ENCODE measurements around the gene POU5F1. TPM values are rescaled to one million over a fixed set of nuclear protein-coding genes. Genes with fewer than 3 reads are reported as not detected.
A peak's percentile ranks its signal among the peaks of the same experiment; 100 is the strongest.
"Not testable (repeated sequence)": the region's sequence is repeated elsewhere in the genome, so short reads cannot be mapped to it uniquely, and the experiment has no call there.

The POU5F1 gene
- total and polyA plus RNA-seq, 10 donors, result 0.57 to 3.7 (median 1.5) TPM

DNA sequence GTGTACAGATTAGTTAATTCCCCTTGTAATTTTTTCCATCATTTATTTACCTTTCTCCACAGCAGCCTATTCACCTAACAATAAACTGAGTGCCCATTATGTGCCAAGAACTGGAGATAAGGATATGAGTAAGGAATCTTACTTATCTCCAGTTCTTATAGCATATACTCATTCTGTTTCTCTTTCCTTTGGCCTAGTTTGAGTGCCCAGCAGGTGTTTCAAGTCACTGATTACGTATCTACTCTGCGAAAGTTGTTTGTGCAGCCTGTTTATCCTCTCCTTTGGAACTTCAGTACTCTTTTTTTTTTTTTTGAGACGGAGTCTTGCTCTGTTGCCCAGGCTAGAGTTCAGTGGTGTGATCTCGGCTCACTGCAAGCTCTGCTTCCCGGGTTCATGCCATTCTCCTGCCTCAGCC is 17.3 kb upstream of the POU5F1 start:
- Histone ChIP-seq H3K36me3 (no peaks in the 10 kb centered on the region), H3K4me1 (peaks cover 0 to 8% (median 2%) of the 10 kb centered on the region in 6 donors), H3K4me3 (no peak overlapping the region), H3K9me3 (no peaks in the 10 kb centered on the region), H3K27ac (no peak overlapping the region), H3K27me3 (replicated peaks in 1 of 7) (no peaks in the 10 kb centered on the region)
- TF ChIP-seq POLR2A (IDR thresholded peaks at IDR 0.05) (no peak), POLR2AphosphoS5 (IDR thresholded peaks at IDR 0.05) (no peak)
- TF ChIP-seq, protein P1, sequence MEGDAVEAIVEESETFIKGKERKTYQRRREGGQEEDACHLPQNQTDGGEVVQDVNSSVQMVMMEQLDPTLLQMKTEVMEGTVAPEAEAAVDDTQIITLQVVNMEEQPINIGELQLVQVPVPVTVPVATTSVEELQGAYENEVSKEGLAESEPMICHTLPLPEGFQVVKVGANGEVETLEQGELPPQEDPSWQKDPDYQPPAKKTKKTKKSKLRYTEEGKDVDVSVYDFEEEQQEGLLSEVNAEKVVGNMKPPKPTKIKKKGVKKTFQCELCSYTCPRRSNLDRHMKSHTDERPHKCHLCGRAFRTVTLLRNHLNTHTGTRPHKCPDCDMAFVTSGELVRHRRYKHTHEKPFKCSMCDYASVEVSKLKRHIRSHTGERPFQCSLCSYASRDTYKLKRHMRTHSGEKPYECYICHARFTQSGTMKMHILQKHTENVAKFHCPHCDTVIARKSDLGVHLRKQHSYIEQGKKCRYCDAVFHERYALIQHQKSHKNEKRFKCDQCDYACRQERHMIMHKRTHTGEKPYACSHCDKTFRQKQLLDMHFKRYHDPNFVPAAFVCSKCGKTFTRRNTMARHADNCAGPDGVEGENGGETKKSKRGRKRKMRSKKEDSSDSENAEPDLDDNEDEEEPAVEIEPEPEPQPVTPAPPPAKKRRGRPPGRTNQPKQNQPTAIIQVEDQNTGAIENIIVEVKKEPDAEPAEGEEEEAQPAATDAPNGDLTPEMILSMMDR (IDR thresholded peaks at IDR 0.05 in 8 of 11, conservative IDR thresholded peaks at IDR 0.05 in 3 of 11), result no peak
- 71 to 98% (median 92%) methylated on average over 5 of the region's 5 CpGs for WGBS, 5 donors
- intact Hi-C loops (cut with DNase I; ENCODE audit: low total_unique reads), result no loop called here
- no peak for DNase-seq

DNA sequence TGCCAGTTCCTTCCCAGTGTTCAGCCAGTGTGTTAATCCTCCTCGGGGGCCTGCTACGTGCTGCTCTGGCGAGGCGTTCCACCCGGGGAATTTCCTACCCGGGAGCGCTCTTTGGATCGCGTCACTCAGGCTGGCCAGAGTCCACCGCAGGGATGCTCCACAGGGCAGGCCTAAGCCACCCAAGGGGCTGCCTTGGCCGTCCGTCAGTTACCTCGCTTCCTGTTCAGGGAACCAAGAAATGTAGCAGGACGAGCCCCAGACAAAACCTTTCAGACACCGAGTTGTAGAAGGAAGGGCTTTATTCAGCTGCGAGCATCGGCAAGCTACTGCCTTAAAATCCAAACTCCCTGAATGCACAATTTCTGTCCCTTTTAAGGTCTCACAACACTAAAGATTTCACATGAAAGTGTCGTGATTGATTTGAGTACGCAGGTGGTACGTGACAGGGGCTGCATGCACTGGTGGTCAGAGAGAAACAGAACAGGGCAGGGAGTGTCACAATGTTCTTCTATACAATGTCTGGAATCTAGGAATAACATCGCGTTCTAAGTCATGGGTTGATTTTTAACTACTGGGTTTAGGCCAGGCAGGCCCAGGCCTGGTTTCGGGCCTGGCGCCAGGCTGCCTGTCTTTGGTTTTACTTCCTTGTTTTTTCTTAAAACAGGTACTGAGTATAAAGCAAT is 15.7 kb upstream of the POU5F1 start:
- peaks cover 0 to 8% (median 3%) of the 10 kb centered on the region in 6 donors for H3K4me1 ChIP-seq
- no peaks in the 10 kb centered on the region for H3K36me3 ChIP-seq
- peak; percentile 77 for DNase-seq
- no peaks in the 10 kb centered on the region for H3K9me3 ChIP-seq
- intact Hi-C loops (cut with DNase I; ENCODE audit: low total_unique reads), result no loop called here
- no peaks in the 10 kb centered on the region for H3K27me3 ChIP-seq (replicated peaks in 1 of 7)
- TF ChIP-seq POLR2AphosphoS5 (IDR thresholded peaks at IDR 0.05) (peak; percentile 22 to 72 (median 58)), POLR2A (IDR thresholded peaks at IDR 0.05) (no peak)
- TF ChIP-seq, protein P1 (IDR thresholded peaks at IDR 0.05 in 8 of 11, conservative IDR thresholded peaks at IDR 0.05 in 3 of 11), result no peak
- H3K27ac ChIP-seq, result peak overlapping the region; percentile 38 to 88 (median 72)
- 66 to 75% (median 71%) methylated on average over 22 to 24 of the region's 24 CpGs for WGBS, 5 donors
- H3K4me3 ChIP-seq, result peak overlapping the region in 3 of 8 donors; percentile 7 to 52 (median 29)

DNA sequence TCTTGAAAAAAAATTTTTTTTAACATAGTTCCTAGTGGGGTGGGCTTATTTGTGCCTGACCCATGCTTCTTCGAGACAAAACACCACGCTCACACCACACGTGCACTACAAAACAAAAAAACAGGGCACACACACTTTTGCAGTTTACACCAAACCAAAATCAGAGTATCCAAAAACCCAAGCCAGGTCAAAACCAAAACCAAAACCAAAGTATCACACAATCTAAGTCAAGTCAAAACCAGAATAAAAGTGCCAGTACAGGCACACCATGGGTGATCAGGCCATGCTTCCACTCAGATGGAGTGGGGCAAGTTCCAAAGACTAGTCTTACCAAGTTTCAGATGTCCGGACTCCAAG is 15.2 kb upstream of the POU5F1 start:
- H3K4me1 ChIP-seq, result peaks cover 0 to 10% (median 4%) of the 10 kb centered on the region in 6 donors
- 60 to 81% (median 76%) methylated on average over 4 of the region's 4 CpGs for WGBS, 5 donors
- H3K9me3 ChIP-seq; H3K36me3 ChIP-seq; intact Hi-C loops (cut with DNase I; ENCODE audit: low total_unique reads); H3K27me3 ChIP-seq (replicated peaks in 1 of 7); DNase-seq: not testable (repeated sequence)
- H3K4me3 ChIP-seq, result peak overlapping the region in 3 of 8 donors; percentile 7 to 52 (median 29)
- H3K27ac ChIP-seq, result peak overlapping the region in 7 of 8 donors; percentile 38 to 88 (median 76)

DNA sequence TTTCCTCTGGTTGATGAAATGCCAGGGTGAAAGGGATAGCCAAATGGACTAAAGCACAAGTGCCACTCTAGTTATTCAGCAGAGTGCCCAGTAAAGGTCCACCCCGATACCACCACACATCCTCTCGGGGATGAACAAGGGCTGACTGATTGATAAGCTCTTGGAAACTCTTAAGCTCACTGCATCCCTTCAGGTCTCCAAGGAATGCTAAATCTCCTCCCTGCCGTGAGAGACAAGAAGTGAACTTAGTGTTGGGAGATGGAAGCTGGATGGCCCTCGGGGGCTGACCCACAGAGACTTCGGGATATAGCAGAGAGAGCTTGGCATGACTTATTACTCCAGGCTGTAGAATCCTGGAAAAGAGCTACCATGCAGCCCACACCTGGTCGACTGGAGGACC is 13.4 kb upstream of the POU5F1 start:
- WGBS, 5 donors, result 87 to 95% (median 90%) methylated on average over 6 of the region's 6 CpGs
- H3K36me3 ChIP-seq; DNase-seq; H3K9me3 ChIP-seq; H3K27ac ChIP-seq; intact Hi-C loops (cut with DNase I; ENCODE audit: low total_unique reads); H3K27me3 ChIP-seq (replicated peaks in 1 of 7); H3K4me3 ChIP-seq: not testable (repeated sequence)
- peaks cover 0 to 24% (median 7%) of the 10 kb centered on the region in 6 donors for H3K4me1 ChIP-seq

DNA sequence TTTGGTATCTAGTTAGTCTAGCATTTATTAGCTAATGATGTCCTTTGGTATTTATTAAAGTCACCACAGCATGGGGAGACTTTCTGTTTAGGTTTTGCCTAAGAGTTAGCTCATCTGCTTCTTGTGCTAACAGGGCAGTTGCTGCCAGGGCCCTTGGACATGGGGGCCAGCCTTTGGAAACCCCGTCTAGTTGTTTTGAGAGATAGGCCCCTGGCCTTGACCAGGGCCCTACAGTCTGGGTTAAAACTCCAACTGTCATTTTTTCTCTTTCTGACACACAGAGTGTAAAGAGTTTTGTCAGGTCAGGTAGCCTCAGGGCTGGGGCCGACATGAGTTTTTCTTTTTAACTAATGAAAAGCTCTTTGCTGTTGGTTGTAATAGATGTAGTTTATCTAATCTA is 12.8 kb upstream of the POU5F1 start:
- intact Hi-C loops (cut with DNase I; ENCODE audit: low total_unique reads); H3K36me3 ChIP-seq; H3K27me3 ChIP-seq (replicated peaks in 1 of 7); H3K4me3 ChIP-seq; H3K27ac ChIP-seq; H3K9me3 ChIP-seq; DNase-seq: not testable (repeated sequence)
- H3K4me1 ChIP-seq, result peaks cover 0 to 30% (median 11%) of the 10 kb centered on the region in 6 donors
- WGBS, 5 donors, result 50 to 99% (median 78%) methylated on average over 2 of the region's 2 CpGs

All from spleen (tissue), 11 donors.